DOHH2 (cell line): Measurements from ENCODE around the gene TP63.

ENCODE experiments used
- CTCF ChIP-seq: fragments of 200-600 bp; sonication (generic); IDR thresholded peaks from one replicate; pipeline ENCODE4 v1.5.1; 2014; ENCODE audit warnings: antibody characterized with exemption, mild to moderate bottlenecking, low read depth, low read length; ENCODE audit not compliant: poor library complexity, severe bottlenecking
- EZH2phosphoT487 ChIP-seq: fragments of 200-600 bp; sonication (generic); IDR thresholded peaks from 2 replicates; pipeline ENCODE4 v1.6.1; 2017; ENCODE audit warnings: borderline replicate concordance, mild to moderate bottlenecking, antibody characterized with exemption, low read length, moderate library complexity, mixed read lengths

DNA sequence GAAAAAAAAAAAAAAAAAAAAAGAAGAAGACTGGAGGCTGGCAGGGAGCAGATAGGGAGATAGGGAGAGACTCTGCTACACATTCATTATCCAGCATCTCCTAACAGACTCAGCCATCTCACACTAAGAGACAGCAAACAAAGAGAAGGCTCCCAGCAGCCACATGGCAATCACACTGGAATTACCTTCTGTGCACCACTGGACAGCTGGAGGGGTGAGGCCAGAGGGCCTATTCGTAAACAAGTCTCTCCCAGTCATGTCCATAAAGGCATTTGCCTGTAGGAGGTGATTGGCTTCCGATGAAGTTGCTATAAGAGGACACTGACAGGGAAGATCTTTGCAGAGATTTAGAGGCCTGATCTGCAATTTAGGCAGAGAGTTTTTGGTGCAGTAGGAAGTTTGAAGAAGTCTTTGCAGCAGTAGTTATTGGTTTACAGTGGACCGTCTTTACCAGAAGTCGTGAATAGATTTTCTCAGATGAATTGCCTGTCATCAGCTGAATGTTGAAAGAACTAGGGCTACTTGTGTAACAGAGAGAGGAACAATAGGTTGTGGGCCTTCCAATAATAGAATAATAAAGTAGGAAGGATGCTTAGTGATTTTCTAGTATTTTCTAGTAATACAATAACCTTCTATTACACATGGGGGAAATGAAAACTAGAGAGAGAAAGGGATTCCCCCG is 89.7 kb downstream of the TP63 start:
- no peak for TF ChIP-seq CTCF
- no peak for TF ChIP-seq EZH2phosphoT487
